SK-N-SH (cell line): ENCODE measurements around the gene MEA1. TPM values are rescaled to one million over a fixed set of nuclear protein-coding genes. Genes with fewer than 3 reads are reported as not detected.

Experiments
- CTCF ChIA-PET: fragments of 300-600, 350-600 bp; formaldehyde crosslinking; extraction: SDS; loops from one replicate; lab custom pipeline; 2021; lab: Yijun Ruan, JAX
- POLR2A ChIA-PET: fragments of 350-600 bp; sonication (Branson Sonifier 250); formaldehyde crosslinking; extraction: SDS; loops from one replicate; lab custom pipeline; 2020; ENCODE audit warnings: antibody characterized with exemption, inconsistent platforms; lab: Yijun Ruan, JAX
- DNase-seq: peaks from one replicate; pipeline ENCODE4 v3.0.0; 2012
- H2AFZ ChIP-seq: fragments of 200-600 bp; sonication (generic); 2 replicates; pipeline ENCODE4 v1.8.1; 2016; ENCODE audit warnings: antibody characterized with exemption, mild to moderate bottlenecking, low read depth
- H3F3A ChIP-seq: fragments of 200-600 bp; sonication (generic); replicated peaks from 2 replicates; pipeline ENCODE3; 2016; ENCODE audit warnings: antibody characterized with exemption, mild to moderate bottlenecking; ENCODE audit not compliant: insufficient read depth
- H3K27ac ChIP-seq, 2 experiments: fragments of 200-500 bp in 1 of 2; fragments of 200-600 bp in 1 of 2; sonication (Bioruptor generic) in 1 of 2; sonication (generic), shearing (Covaris generic) in 1 of 2; 2 replicates each; pipeline versions ENCODE4 v1.5.1 to v1.6.1; 2014 to 2016; ENCODE audit warnings: low read depth in 2 of 2, inconsistent platforms in 1 of 2, low read length in 1 of 2, mild to moderate bottlenecking in 1 of 2, mixed read lengths in 1 of 2
- H3K27me3 ChIP-seq: fragments of 200-600 bp; sonication (generic), shearing (Covaris generic); 2 replicates; pipeline ENCODE4 v1.6.1; 2016; ENCODE audit warnings: mixed run types; ENCODE audit not compliant: insufficient read depth
- H3K36me3 ChIP-seq, 2 experiments: fragments of 200-500 bp in 1 of 2; fragments of 200-600 bp in 1 of 2; sonication (Bioruptor generic) in 1 of 2; sonication (generic) in 1 of 2; replicated peaks in 1 of 2; 2 replicates each; pipeline versions ENCODE3 to v1.5.1; 2014 to 2016; ENCODE audit warnings: low read length in 1 of 2, mild to moderate bottlenecking in 1 of 2; ENCODE audit not compliant: insufficient read depth in 2 of 2, control insufficient read depth in 1 of 2
- H3K4me1 ChIP-seq, 2 experiments: fragments of 200-500 bp in 1 of 2; fragments of 200-600 bp in 1 of 2; sonication (Bioruptor generic) in 1 of 2; sonication (generic), shearing (Covaris generic) in 1 of 2; 2 replicates each; pipeline versions ENCODE4 v1.5.1 to v1.6.1; 2014 to 2016; ENCODE audit warnings: low read depth in 1 of 2, low read length in 1 of 2, mixed run types in 1 of 2; ENCODE audit not compliant: insufficient read depth in 2 of 2, control insufficient read depth in 1 of 2
- H3K4me2 ChIP-seq: fragments of 200-600 bp; sonication (generic), shearing (Covaris generic); 2 replicates; pipeline ENCODE4 v1.6.1; 2017; ENCODE audit warnings: mixed run types
- H3K4me3 ChIP-seq, 2 experiments: fragments of 200-500 bp in 1 of 2; fragments of 200-600 bp in 1 of 2; sonication (Bioruptor generic) in 1 of 2; sonication (generic), shearing (Covaris generic) in 1 of 2; 2 replicates each; pipeline versions ENCODE4 v1.5.1 to v1.8.1; 2014 to 2016; ENCODE audit warnings: low read depth in 2 of 2, inconsistent platforms in 1 of 2, low read length in 1 of 2, mild to moderate bottlenecking in 1 of 2, mixed read lengths in 1 of 2, moderate library complexity in 1 of 2
- H3K79me2 ChIP-seq: fragments of 200-600 bp; sonication (generic); 2 replicates; pipeline ENCODE4 v1.8.1; 2017; ENCODE audit warnings: mild to moderate bottlenecking; ENCODE audit not compliant: insufficient read depth
- H3K9ac ChIP-seq: fragments of 200-600 bp; sonication (generic); 2 replicates; pipeline ENCODE4 v1.6.1; 2017; ENCODE audit warnings: mixed run types
- H3K9me2 ChIP-seq: fragments of 200-600 bp; sonication (generic); 2 replicates; pipeline ENCODE4 v1.6.1; 2017; ENCODE audit warnings: mixed run types
- H3K9me3 ChIP-seq: fragments of 200-600 bp; sonication (generic); 2 replicates; pipeline ENCODE4 v1.6.1; 2017; ENCODE audit warnings: mixed run types, mild to moderate bottlenecking, moderate library complexity
- H4K20me1 ChIP-seq: fragments of 200-600 bp; sonication (generic); 2 replicates; pipeline ENCODE4 v1.6.1; 2017; ENCODE audit warnings: mild to moderate bottlenecking, mixed run types; ENCODE audit not compliant: insufficient read depth
- EP300 ChIP-seq, 2 experiments: IDR thresholded peaks; 2 replicates each; pipeline versions ENCODE4 v1.4.0 to v1.6.1; 2012; ENCODE audit warnings: borderline replicate concordance in 1 of 2, low read depth in 1 of 2, low read length in 1 of 2
- FOXJ3 ChIP-seq: sonication (generic); formaldehyde crosslinking; IDR thresholded peaks from 2 replicates; pipeline ENCODE4 v1.5.1; 2020; ENCODE audit warnings: mild to moderate bottlenecking, missing genetic modification reagents
- FOXM1 ChIP-seq: IDR thresholded peaks from 2 replicates; pipeline ENCODE4 v1.4.0; 2012; ENCODE audit warnings: low read depth, mild to moderate bottlenecking
- GATA2 ChIP-seq: sonication (generic); formaldehyde crosslinking; IDR thresholded peaks from 2 replicates; pipeline ENCODE4 v1.5.0; 2020; ENCODE audit warnings: mild to moderate bottlenecking, missing genetic modification reagents
- JUND ChIP-seq: IDR thresholded peaks from 2 replicates; pipeline ENCODE4 v1.4.0; 2012
- MEF2A ChIP-seq: IDR thresholded peaks from 2 replicates; pipeline ENCODE4 v1.4.0; 2012; ENCODE audit warnings: low read depth, borderline replicate concordance
- MXI1 ChIP-seq: IDR thresholded peaks from 2 replicates; pipeline ENCODE4 v1.6.1; 2012; ENCODE audit warnings: mild to moderate bottlenecking, low read depth, low read length, improper control_type of control experiment
- NFIC ChIP-seq: IDR thresholded peaks from 2 replicates; pipeline ENCODE4 v1.4.0; 2012; ENCODE audit warnings: borderline replicate concordance
- NRF1 ChIP-seq: IDR thresholded peaks from 2 replicates; pipeline ENCODE4 v1.6.1; 2012; ENCODE audit warnings: low read depth, mild to moderate bottlenecking, low read length
- RAD21 ChIP-seq: IDR thresholded peaks from 2 replicates; pipeline ENCODE4 v1.6.1; 2012; ENCODE audit warnings: mild to moderate bottlenecking, low read length
- RCOR1 ChIP-seq: fragments of 150-350 bp; IDR thresholded peaks from 2 replicates; pipeline ENCODE4 v1.6.1; 2017; ENCODE audit warnings: antibody characterized with exemption, low read length
- RFX5 ChIP-seq: IDR thresholded peaks from 2 replicates; pipeline ENCODE4 v1.6.1; 2012; ENCODE audit warnings: mild to moderate bottlenecking, improper control_type of control experiment, low read length
- RXRA ChIP-seq: IDR thresholded peaks from 2 replicates; pipeline ENCODE4 v1.4.0; 2012; ENCODE audit warnings: low read depth, mild to moderate bottlenecking, borderline replicate concordance
- SIN3A ChIP-seq: IDR thresholded peaks from 2 replicates; pipeline ENCODE4 v1.6.1; 2012; ENCODE audit warnings: low read depth, mild to moderate bottlenecking, low read length, moderate library complexity, borderline replicate concordance
- SMC3 ChIP-seq: IDR thresholded peaks from 2 replicates; pipeline ENCODE4 v1.6.1; 2012; ENCODE audit warnings: low read depth, low read length, improper control_type of control experiment
- TAF1 ChIP-seq: IDR thresholded peaks from 2 replicates; pipeline ENCODE4 v1.6.1; 2012; ENCODE audit warnings: low read depth, mild to moderate bottlenecking, low read length, moderate library complexity, borderline replicate concordance
- TEAD4 ChIP-seq: IDR thresholded peaks from 2 replicates; pipeline ENCODE4 v1.4.0; 2012; ENCODE audit warnings: mild to moderate bottlenecking, borderline replicate concordance; ENCODE audit not compliant: insufficient read depth
- YY1 ChIP-seq: IDR thresholded peaks from 2 replicates; pipeline ENCODE4 v1.4.0; 2012; ENCODE audit warnings: low read depth, mild to moderate bottlenecking
- WGBS: methylation state at CpG from one replicate; pipeline ENCODE4 v1.1.6; 2017; ENCODE audit warnings: low lambda C conversion rate; 5-methylcytosine and 5-hydroxymethylcytosine counted together
- polyA plus RNA-seq, 3 experiments: library from polyadenylated mRNA; depleted of rRNA; stranded (reverse); fragments of >200 nt; gene quantifications; 2 replicates each; pipeline ENCODE4 v1.2.3, GENCODE V29; 2012
- TF ChIP-seq, protein P1 (sequence below): fragments of 200-600 bp; sonication (generic); IDR thresholded peaks from 2 replicates; pipeline ENCODE4 v1.6.1; 2017; ENCODE audit warnings: antibody characterized with exemption, mild to moderate bottlenecking, moderate library complexity
- TF ChIP-seq, protein P2 (sequence below): IDR thresholded peaks from 2 replicates; pipeline ENCODE4 v1.4.0; 2012; ENCODE audit warnings: low read depth, borderline replicate concordance
- TF ChIP-seq, protein P3 (sequence below): IDR thresholded peaks from 2 replicates; pipeline ENCODE4 v1.4.0; 2012; ENCODE audit warnings: low read depth, borderline replicate concordance
- TF ChIP-seq, protein P4 (sequence below): fragments of 150-350 bp; IDR thresholded peaks from 2 replicates; pipeline ENCODE4 v1.6.1; 2016; ENCODE audit warnings: mild to moderate bottlenecking, low read depth, low read length

MEA1 gene
- polyA plus RNA-seq, 1 of the 3 experiments (the other 2 are of a cell fraction), result 171 TPM

DNA sequence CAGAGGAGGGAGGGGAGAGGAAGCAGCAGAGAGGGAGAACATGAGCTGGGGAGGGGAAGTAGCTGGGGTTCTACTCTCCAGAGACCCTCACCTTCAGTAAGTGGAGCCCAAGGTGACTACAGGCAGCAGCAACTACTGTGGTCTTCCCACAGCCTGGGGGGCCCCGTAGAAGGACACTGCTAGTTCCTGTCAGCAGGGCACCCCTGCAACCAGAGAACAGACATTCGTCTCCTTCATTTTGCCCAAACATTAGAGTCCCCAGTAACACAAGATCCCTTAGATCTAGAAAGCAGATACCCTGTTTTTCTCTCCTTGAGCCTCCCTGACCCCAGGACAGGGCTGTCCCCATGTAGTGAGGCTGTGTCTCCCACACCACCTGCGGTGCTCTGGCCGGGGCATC, 45.0 kb downstream of the MEA1 start:
- no peak for DNase-seq

DNA sequence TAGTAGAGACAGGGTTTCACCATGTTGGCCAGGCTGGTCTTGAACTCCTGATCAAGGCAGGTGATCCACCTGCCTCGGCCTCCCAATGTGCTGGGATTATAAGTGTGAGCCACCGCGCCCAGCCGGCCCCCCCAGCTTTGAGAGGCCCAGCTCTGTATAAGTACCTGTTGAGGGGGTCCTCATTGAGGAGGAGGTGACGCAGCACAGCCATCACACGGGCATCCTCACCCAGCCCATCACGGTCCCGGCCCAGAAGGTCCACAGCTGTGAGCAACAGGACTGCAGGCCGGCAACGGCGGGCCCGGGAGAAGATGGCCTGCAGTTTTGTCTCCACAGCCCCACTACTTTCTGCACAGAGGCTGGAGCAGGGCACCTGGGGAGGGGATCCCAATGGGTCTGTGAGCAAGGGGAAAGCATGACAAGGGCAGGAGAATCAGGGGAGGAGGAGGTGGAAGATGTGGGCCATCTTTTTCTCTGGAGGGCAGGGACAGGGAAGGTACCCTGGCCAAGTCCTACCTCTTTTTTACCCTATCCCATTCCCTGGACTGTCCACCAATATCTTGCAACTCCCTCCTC, 45.5 kb downstream of the MEA1 start:
- H3K9me2 ChIP-seq, result no peaks in the 10 kb centered on the region
- H3K79me2 ChIP-seq, result no peaks in the 10 kb centered on the region
- peaks cover 9% of the 10 kb centered on the region for H3F3A ChIP-seq
- H3K4me1 ChIP-seq, result peaks cover 0 to 9% of the 10 kb centered on the region in 2 experiments; a peak in 3 of 4 replicates
- no peak overlapping the region for H3K9ac ChIP-seq
- no peak overlapping the region for H2AFZ ChIP-seq
- no peak overlapping the region for H3K4me3 ChIP-seq
- no peak for DNase-seq
- ChIA-PET CTCF (interaction anchor here (1.3 to 1.5 kb wide), 2 partner anchors 11 to 67 kb away, joined by 4 read pairs; partner anchors contain the start of gene PEX6), POLR2A (interaction anchor here (0.7 kb wide), 1 partner anchor 51 kb away, joined by 3 read pairs; no protein-coding TSS in a partner anchor)
- H3K9me3 ChIP-seq, result no peaks in the 10 kb centered on the region
- H3K27ac ChIP-seq, result no peak overlapping the region
- H3K27me3 ChIP-seq, result no peaks in the 10 kb centered on the region
- H4K20me1 ChIP-seq, result no peaks in the 10 kb centered on the region
- TF ChIP-seq, protein P1, sequence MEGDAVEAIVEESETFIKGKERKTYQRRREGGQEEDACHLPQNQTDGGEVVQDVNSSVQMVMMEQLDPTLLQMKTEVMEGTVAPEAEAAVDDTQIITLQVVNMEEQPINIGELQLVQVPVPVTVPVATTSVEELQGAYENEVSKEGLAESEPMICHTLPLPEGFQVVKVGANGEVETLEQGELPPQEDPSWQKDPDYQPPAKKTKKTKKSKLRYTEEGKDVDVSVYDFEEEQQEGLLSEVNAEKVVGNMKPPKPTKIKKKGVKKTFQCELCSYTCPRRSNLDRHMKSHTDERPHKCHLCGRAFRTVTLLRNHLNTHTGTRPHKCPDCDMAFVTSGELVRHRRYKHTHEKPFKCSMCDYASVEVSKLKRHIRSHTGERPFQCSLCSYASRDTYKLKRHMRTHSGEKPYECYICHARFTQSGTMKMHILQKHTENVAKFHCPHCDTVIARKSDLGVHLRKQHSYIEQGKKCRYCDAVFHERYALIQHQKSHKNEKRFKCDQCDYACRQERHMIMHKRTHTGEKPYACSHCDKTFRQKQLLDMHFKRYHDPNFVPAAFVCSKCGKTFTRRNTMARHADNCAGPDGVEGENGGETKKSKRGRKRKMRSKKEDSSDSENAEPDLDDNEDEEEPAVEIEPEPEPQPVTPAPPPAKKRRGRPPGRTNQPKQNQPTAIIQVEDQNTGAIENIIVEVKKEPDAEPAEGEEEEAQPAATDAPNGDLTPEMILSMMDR, result no peak
- TF ChIP-seq GATA2 (CRISPR knock-in tag) (no peak), TAF1 (no peak), SMC3 (no peak), TEAD4 (no peak), SIN3A (no peak), RFX5 (no peak), RCOR1 (no peak), FOXJ3 (CRISPR knock-in tag) (no peak), EP300 (IDR thresholded peaks at IDR 0.05; ENCODE audit: borderline replicate concordance in 1 of 2, low read depth in 1 of 2, low read length in 1 of 2) (no peak), MEF2A (no peak), YY1 (no peak), MXI1 (no peak)
- TF ChIP-seq, protein P2, sequence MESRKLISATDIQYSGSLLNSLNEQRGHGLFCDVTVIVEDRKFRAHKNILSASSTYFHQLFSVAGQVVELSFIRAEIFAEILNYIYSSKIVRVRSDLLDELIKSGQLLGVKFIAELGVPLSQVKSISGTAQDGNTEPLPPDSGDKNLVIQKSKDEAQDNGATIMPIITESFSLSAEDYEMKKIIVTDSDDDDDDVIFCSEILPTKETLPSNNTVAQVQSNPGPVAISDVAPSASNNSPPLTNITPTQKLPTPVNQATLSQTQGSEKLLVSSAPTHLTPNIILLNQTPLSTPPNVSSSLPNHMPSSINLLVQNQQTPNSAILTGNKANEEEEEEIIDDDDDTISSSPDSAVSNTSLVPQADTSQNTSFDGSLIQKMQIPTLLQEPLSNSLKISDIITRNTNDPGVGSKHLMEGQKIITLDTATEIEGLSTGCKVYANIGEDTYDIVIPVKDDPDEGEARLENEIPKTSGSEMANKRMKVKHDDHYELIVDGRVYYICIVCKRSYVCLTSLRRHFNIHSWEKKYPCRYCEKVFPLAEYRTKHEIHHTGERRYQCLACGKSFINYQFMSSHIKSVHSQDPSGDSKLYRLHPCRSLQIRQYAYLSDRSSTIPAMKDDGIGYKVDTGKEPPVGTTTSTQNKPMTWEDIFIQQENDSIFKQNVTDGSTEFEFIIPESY, result no peak
- TF ChIP-seq, protein P3, sequence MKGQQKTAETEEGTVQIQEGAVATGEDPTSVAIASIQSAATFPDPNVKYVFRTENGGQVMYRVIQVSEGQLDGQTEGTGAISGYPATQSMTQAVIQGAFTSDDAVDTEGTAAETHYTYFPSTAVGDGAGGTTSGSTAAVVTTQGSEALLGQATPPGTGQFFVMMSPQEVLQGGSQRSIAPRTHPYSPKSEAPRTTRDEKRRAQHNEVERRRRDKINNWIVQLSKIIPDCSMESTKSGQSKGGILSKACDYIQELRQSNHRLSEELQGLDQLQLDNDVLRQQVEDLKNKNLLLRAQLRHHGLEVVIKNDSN, result no peak
- H3K36me3 ChIP-seq, result peaks cover 0 to 39% of the 10 kb centered on the region in 2 experiments
- WGBS, result 98% methylated on average over 6 of the region's 12 CpGs
- no peak overlapping the region for H3K4me2 ChIP-seq

More for the DNA sequence above, 45.0 kb downstream of the MEA1 start:
- H3K4me1 ChIP-seq, result peaks cover 0 to 9% of the 10 kb centered on the region in 2 experiments; a peak in 3 of 4 replicates
- H3K79me2 ChIP-seq, result no peaks in the 10 kb centered on the region
- H3K4me3 ChIP-seq, result no peak overlapping the region
- H4K20me1 ChIP-seq, result no peaks in the 10 kb centered on the region
- H3K27ac ChIP-seq, result no peak overlapping the region
- no peak overlapping the region for H2AFZ ChIP-seq
- WGBS, result 100% methylated on average over 1 of the region's 4 CpGs
- ChIA-PET CTCF (interaction anchor here (1.5 kb wide), 1 partner anchor 67 kb away, joined by 4 read pairs; no protein-coding TSS in a partner anchor), POLR2A (interaction anchor here (0.7 kb wide), 1 partner anchor 52 kb away, joined by 3 read pairs; no protein-coding TSS in a partner anchor)
- H3K36me3 ChIP-seq, result peaks cover 0 to 39% of the 10 kb centered on the region in 2 experiments
- H3K27me3 ChIP-seq, result no peaks in the 10 kb centered on the region
- H3F3A ChIP-seq, result peaks cover 10% of the 10 kb centered on the region
- H3K9ac ChIP-seq, result no peak overlapping the region
- H3K4me2 ChIP-seq, result no peak overlapping the region
- no peaks in the 10 kb centered on the region for H3K9me2 ChIP-seq
- TF ChIP-seq MEF2A (no peak), FOXM1 (no peak), RCOR1 (no peak), RXRA (no peak), NRF1 (no peak), JUND (no peak), RFX5 (no peak), TEAD4 (no peak), FOXJ3 (CRISPR knock-in tag) (no peak), NFIC (no peak), RAD21 (no peak)
- TF ChIP-seq, protein P4, sequence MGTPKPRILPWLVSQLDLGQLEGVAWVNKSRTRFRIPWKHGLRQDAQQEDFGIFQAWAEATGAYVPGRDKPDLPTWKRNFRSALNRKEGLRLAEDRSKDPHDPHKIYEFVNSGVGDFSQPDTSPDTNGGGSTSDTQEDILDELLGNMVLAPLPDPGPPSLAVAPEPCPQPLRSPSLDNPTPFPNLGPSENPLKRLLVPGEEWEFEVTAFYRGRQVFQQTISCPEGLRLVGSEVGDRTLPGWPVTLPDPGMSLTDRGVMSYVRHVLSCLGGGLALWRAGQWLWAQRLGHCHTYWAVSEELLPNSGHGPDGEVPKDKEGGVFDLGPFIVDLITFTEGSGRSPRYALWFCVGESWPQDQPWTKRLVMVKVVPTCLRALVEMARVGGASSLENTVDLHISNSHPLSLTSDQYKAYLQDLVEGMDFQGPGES, result no peak
- H3K9me3 ChIP-seq, result no peaks in the 10 kb centered on the region
